Measurements from ENCODE around the gene GLRA1. TPM values are rescaled to one million over a fixed set of nuclear protein-coding genes. Genes with fewer than 3 reads are reported as not detected.

The GLRA1 gene
- total RNA-seq, 5 donors from 2014 or later (not counting 1 experiment from before 2014, with no cell fraction given), result not detected

DNA sequence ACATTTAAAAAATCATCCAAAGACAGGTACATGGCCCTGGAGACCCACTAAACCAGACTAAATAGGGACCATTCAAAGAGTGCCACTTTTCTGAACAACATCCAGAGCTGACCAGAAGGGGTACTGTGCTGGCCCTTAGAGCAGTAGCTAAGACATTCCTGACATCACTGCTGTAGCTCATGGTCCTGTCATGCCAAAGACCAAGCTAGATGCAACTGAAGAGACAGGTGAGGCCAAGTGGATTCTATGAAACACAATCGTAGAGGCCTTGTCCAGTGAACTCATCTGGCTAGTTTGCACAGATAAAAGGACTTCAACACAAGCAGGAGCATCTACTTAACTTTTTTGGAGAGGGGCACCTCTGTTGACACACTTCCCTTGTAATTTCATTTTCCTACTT, 109.6 kb downstream of the GLRA1 start:
- H3K27ac ChIP-seq (ENCODE audit: low read length), result no peak overlapping the region
- peaks cover 0 to 5% (median 4%) of the 10 kb centered on the region in 3 donors for H3K4me1 Mint-ChIP-seq
- no peaks in the 10 kb centered on the region for H3K4me1 ChIP-seq (ENCODE audit: control insufficient read depth in 1 of 2, extremely low read depth in 1 of 2, insufficient read depth in 2 of 2, low read length in 2 of 2)
- DNase-seq, result no peak
- H3K27me3 Mint-ChIP-seq, result no peaks in the 10 kb centered on the region
- ChIA-PET CTCF (interaction anchor here in 1 of 2 donors (1.2 kb wide), 1 partner anchor 327 kb away, joined by 4 read pairs; no protein-coding TSS in a partner anchor), POLR2A (no interaction called here)
- peaks cover 34% of the 10 kb centered on the region for H3K36me3 Mint-ChIP-seq
- H3K36me3 ChIP-seq (ENCODE audit: control insufficient read depth in 2 of 2, extremely low read depth in 1 of 2, insufficient read depth in 1 of 2, low read length in 1 of 2), result peaks cover 0 to 17% of the 10 kb centered on the region in 2 donors
- ATAC-seq (replicated peaks in 1 of 4), result no peak
- WGBS (ENCODE audit: insufficient coverage), result 100% methylated on average over 1 of the region's 1 CpG
- no peak overlapping the region for H3K4me3 Mint-ChIP-seq
- H3K27me3 ChIP-seq (replicated peaks in 1 of 2; ENCODE audit: control insufficient read depth in 2 of 2, extremely low read depth in 1 of 2, insufficient read depth in 2 of 2, low read length in 1 of 2), result no peaks in the 10 kb centered on the region
- no peaks in the 10 kb centered on the region for H3K9me3 ChIP-seq
- peaks cover 0 to 3% (median 0%) of the 10 kb centered on the region in 3 donors for H3K9me3 Mint-ChIP-seq
- H3K27ac Mint-ChIP-seq, result peak overlapping the region in 1 of 2 donors; percentile 9
- no peak overlapping the region for H3K4me3 ChIP-seq (ENCODE audit: control insufficient read depth in 1 of 2, extremely low read depth in 1 of 2, low read length in 1 of 2)

DNA sequence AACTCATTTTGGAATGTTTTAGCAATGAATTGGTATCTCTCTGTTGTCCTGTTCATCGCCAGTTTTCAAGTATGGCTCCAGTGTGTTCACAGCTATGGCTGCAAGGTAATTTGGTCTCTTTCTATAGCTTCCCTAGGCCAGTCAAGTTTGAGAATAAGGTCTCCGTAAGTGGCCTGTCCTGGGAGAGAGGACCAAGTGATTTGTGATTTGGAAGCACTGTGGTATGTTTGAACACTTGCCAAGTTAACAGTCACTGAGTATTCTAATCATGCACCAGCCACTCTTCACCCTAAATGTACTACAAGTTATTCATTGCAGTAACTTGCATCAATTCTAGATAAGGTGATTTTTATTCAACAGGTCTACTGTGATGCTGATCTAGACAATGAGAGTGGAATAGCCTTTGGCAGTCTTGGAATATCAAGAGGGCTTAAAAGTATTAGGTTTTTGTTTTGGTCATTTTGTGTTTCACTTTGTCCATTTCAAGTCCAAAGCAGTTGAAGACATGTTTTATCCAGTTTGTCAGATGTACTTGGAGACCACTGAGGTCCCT, 111.8 kb downstream of the GLRA1 start:
- H3K27me3 ChIP-seq (replicated peaks in 1 of 2; ENCODE audit: control insufficient read depth in 2 of 2, extremely low read depth in 1 of 2, insufficient read depth in 2 of 2, low read length in 1 of 2), result no peaks in the 10 kb centered on the region
- no peaks in the 10 kb centered on the region for H3K27me3 Mint-ChIP-seq
- no peak for ATAC-seq (replicated peaks in 1 of 4)
- H3K4me3 Mint-ChIP-seq, result no peak overlapping the region
- no peak overlapping the region for H3K4me3 ChIP-seq (ENCODE audit: control insufficient read depth in 1 of 2, extremely low read depth in 1 of 2, low read length in 1 of 2)
- peaks cover 50% of the 10 kb centered on the region for H3K36me3 Mint-ChIP-seq
- H3K27ac Mint-ChIP-seq, result peak overlapping the region in 1 of 2 donors; percentile 23
- peaks cover 0 to 30% of the 10 kb centered on the region in 2 donors for H3K36me3 ChIP-seq (ENCODE audit: control insufficient read depth in 2 of 2, extremely low read depth in 1 of 2, insufficient read depth in 1 of 2, low read length in 1 of 2)
- POLR2A ChIA-PET, result no interaction called here
- no peak overlapping the region for H3K27ac ChIP-seq (ENCODE audit: low read length)
- no peak for DNase-seq
- peaks cover 4 to 10% (median 4%) of the 10 kb centered on the region in 3 donors for H3K4me1 Mint-ChIP-seq
- no peaks in the 10 kb centered on the region for H3K9me3 ChIP-seq
- no peaks in the 10 kb centered on the region for H3K4me1 ChIP-seq (ENCODE audit: control insufficient read depth in 1 of 2, extremely low read depth in 1 of 2, insufficient read depth in 2 of 2, low read length in 2 of 2)
- WGBS (ENCODE audit: insufficient coverage), result 91% methylated on average over 1 of the region's 2 CpGs
- CTCF ChIA-PET, result no interaction called here
- H3K9me3 Mint-ChIP-seq, result peaks cover 0 to 3% (median 0%) of the 10 kb centered on the region in 3 donors

DNA sequence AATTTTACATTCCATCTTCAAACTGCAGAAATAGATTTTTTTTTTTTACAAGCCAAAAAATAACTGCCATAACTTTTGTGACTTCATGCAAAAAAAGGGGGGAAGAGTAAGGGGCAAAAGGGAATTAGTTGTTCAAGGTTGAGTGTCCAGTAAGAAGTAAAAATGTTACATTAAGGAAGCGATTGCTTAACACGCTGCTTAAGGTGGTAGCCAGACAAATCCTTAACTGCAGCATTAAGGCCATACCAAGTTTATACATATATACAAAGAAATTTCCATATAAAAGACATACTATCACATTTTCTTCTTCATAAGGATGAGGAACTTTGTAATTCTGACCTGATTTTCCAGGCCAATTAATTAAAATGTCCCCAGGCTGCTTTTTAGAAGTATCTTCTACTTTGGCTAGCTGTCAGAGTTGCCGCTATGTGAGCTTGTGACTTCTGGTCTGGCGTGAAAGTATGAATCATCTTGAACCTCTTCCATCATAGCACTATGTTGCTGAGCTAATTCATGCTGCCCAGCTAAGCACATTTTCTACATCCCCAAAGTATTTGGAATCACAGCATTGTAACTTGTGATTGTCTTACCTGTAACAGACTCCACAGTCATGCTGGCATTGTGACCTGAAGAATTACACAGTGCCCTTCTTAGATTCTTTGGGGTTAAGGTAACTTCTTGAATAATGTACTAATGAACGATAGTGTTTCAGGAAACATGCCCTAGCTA, 112.9 kb downstream of the GLRA1 start:
- no peaks in the 10 kb centered on the region for H3K9me3 ChIP-seq
- Mint-ChIP-seq H3K9me3 (peaks cover 0 to 3% (median 0%) of the 10 kb centered on the region in 3 donors), H3K27me3 (no peaks in the 10 kb centered on the region), H3K27ac (peak overlapping the region in 1 of 2 donors; percentile 24), H3K4me3 (no peak overlapping the region), H3K36me3 (peaks cover 53% of the 10 kb centered on the region), H3K4me1 (peaks cover 4 to 12% (median 5%) of the 10 kb centered on the region in 3 donors)
- peaks cover 0 to 34% of the 10 kb centered on the region in 2 donors for H3K36me3 ChIP-seq (ENCODE audit: control insufficient read depth in 2 of 2, extremely low read depth in 1 of 2, insufficient read depth in 1 of 2, low read length in 1 of 2)
- ChIA-PET CTCF (interaction anchor here (0.6 to 1.6 kb wide), 3 partner anchors 13 to 537 kb away, joined by 3 to 4 read pairs (median 3); no protein-coding TSS in a partner anchor), POLR2A (no interaction called here)
- ATAC-seq (replicated peaks in 1 of 4) (no peak), DNase-seq (no peak)
- H3K27ac ChIP-seq (ENCODE audit: low read length), result no peak overlapping the region
- H3K4me3 ChIP-seq (ENCODE audit: control insufficient read depth in 1 of 2, extremely low read depth in 1 of 2, low read length in 1 of 2), result no peak overlapping the region
- H3K4me1 ChIP-seq (ENCODE audit: control insufficient read depth in 1 of 2, extremely low read depth in 1 of 2, insufficient read depth in 2 of 2, low read length in 2 of 2), result no peaks in the 10 kb centered on the region
- H3K27me3 ChIP-seq (replicated peaks in 1 of 2; ENCODE audit: control insufficient read depth in 2 of 2, extremely low read depth in 1 of 2, insufficient read depth in 2 of 2, low read length in 1 of 2), result no peaks in the 10 kb centered on the region
- 60% methylated on average over 1 of the region's 5 CpGs for WGBS (ENCODE audit: insufficient coverage)

DNA sequence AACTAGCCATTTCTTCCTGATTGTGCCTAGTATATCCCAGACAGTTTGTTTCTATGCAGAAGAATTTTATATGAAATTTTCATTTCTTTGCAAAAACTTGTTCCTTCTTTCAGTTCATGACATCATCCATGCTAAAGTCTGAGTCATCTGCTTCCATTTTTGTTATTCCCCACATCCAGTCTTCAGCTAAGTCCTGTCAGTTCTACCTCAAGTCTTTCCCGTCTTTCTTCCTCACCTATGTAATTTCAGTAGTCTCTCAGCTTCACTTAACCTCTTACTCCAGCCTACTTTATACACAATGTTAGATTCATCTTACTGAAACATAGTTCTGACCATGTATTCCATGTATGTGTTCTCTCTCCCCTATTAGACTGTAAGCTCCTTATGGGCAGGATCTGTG, 113.8 kb downstream of the GLRA1 start:
- no peaks in the 10 kb centered on the region for H3K4me1 ChIP-seq (ENCODE audit: control insufficient read depth in 1 of 2, extremely low read depth in 1 of 2, insufficient read depth in 2 of 2, low read length in 2 of 2)
- ChIA-PET CTCF (interaction anchor here in 1 of 2 donors (1.6 kb wide), 1 partner anchor 12 kb away, joined by 3 read pairs; no protein-coding TSS in a partner anchor), POLR2A (no interaction called here)
- no peak for ATAC-seq (replicated peaks in 1 of 4)
- H3K27me3 Mint-ChIP-seq, result no peaks in the 10 kb centered on the region
- peaks cover 0 to 3% (median 0%) of the 10 kb centered on the region in 3 donors for H3K9me3 Mint-ChIP-seq
- no peak overlapping the region for H3K4me3 Mint-ChIP-seq
- H3K36me3 ChIP-seq (ENCODE audit: control insufficient read depth in 2 of 2, extremely low read depth in 1 of 2, insufficient read depth in 1 of 2, low read length in 1 of 2), result peaks cover 0 to 39% of the 10 kb centered on the region in 2 donors
- no peak overlapping the region for H3K4me3 ChIP-seq (ENCODE audit: control insufficient read depth in 1 of 2, extremely low read depth in 1 of 2, low read length in 1 of 2)
- H3K36me3 Mint-ChIP-seq, result peaks cover 56% of the 10 kb centered on the region
- no peaks in the 10 kb centered on the region for H3K9me3 ChIP-seq
- no peaks in the 10 kb centered on the region for H3K27me3 ChIP-seq (replicated peaks in 1 of 2; ENCODE audit: control insufficient read depth in 2 of 2, extremely low read depth in 1 of 2, insufficient read depth in 2 of 2, low read length in 1 of 2)
- no peak overlapping the region for H3K27ac Mint-ChIP-seq
- 75% methylated on average over 1 of the region's 1 CpG for WGBS (ENCODE audit: insufficient coverage)
- no peak for DNase-seq
- H3K27ac ChIP-seq (ENCODE audit: low read length), result no peak overlapping the region
- H3K4me1 Mint-ChIP-seq, result peaks cover 4 to 18% (median 9%) of the 10 kb centered on the region in 3 donors

DNA sequence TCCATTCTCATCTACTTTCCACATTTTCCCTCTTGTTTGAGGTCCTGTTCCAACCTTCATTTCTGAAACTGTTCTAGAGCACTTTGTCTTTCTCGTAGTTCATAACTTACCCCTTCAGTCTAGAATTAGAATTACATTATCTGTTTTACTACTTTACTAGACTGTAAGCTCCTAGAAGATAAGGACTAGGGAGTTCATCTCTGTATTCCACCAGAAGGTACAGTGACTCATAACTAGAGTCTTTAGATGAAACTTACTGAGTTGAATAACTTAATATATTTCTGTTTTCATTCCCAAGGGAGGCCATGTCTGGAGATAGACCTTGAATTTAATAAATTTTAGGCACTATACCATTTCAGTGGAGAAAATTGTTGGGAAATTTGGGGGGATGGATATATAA, 114.2 kb downstream of the GLRA1 start:
- POLR2A ChIA-PET, result no interaction called here
- DNase-seq (no peak), ATAC-seq (replicated peaks in 1 of 4) (no peak)
- H3K4me1 ChIP-seq (ENCODE audit: control insufficient read depth in 1 of 2, extremely low read depth in 1 of 2, insufficient read depth in 2 of 2, low read length in 2 of 2), result no peaks in the 10 kb centered on the region
- H3K27ac Mint-ChIP-seq, result no peak overlapping the region
- H3K9me3 Mint-ChIP-seq, result peaks cover 0 to 3% (median 0%) of the 10 kb centered on the region in 3 donors
- no peak overlapping the region for H3K4me3 Mint-ChIP-seq
- H3K4me1 Mint-ChIP-seq, result peaks cover 4 to 21% (median 12%) of the 10 kb centered on the region in 3 donors
- peaks cover 61% of the 10 kb centered on the region for H3K36me3 Mint-ChIP-seq
- no peaks in the 10 kb centered on the region for H3K27me3 ChIP-seq (replicated peaks in 1 of 2; ENCODE audit: control insufficient read depth in 2 of 2, extremely low read depth in 1 of 2, insufficient read depth in 2 of 2, low read length in 1 of 2)
- no CpG with 5 or more reads among the region's 1 CpG for WGBS (ENCODE audit: insufficient coverage)
- CTCF ChIA-PET, result no interaction called here
- H3K36me3 ChIP-seq (ENCODE audit: control insufficient read depth in 2 of 2, extremely low read depth in 1 of 2, insufficient read depth in 1 of 2, low read length in 1 of 2), result peaks cover 0 to 40% of the 10 kb centered on the region in 2 donors
- H3K9me3 ChIP-seq, result no peaks in the 10 kb centered on the region
- H3K4me3 ChIP-seq (ENCODE audit: control insufficient read depth in 1 of 2, extremely low read depth in 1 of 2, low read length in 1 of 2), result no peak overlapping the region
- no peaks in the 10 kb centered on the region for H3K27me3 Mint-ChIP-seq
- no peak overlapping the region for H3K27ac ChIP-seq (ENCODE audit: low read length)

DNA sequence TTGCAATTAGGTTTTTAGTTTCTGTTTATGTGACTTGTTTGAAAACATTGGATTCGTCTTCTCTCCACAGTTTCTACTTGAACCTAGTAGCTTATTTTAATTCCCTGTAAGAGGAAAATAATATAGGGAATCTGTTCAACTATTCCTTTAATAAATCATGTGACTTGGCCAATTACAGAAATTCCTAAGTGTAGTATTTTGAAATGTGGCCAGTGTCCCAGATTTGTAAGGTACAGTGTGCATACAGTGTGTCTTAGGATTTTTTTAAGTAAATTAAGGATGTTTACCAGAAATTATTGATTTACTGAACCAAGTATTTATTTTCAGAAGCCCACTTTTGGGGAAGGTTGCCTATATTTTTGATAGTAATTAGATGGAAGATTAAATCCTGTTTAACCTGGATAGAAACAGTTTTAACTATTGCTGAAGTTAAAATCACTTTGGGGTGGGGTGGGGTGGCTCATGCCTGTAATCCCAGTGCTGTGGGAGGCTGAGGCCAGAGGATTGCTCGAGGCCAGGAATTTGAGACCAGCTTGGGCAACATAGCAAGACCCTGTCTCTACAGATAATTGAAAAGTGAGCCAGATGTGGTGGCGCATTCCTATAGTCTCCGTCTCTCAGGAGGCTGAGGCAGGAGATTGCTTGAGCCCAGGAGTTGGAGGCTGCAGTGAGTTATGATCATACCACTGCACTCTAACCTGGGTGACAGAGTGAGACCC, 116.0 kb downstream of the GLRA1 start:
- ATAC-seq (replicated peaks in 1 of 4), result no peak
- no peak overlapping the region for H3K4me3 ChIP-seq (ENCODE audit: control insufficient read depth in 1 of 2, extremely low read depth in 1 of 2, low read length in 1 of 2)
- DNase-seq, result no peak

More for the DNA sequence above, 116.0 kb downstream of the GLRA1 start:
- ChIA-PET POLR2A (no interaction called here), CTCF (interaction anchor here in 1 of 2 donors (0.6 kb wide), 1 partner anchor 703 kb away, joined by 3 read pairs; no protein-coding TSS in a partner anchor)
- Mint-ChIP-seq H3K4me1 (peaks cover 0 to 28% (median 16%) of the 10 kb centered on the region in 3 donors), H3K27me3 (no peaks in the 10 kb centered on the region), H3K9me3 (peaks cover 0 to 3% (median 0%) of the 10 kb centered on the region in 3 donors), H3K36me3 (peaks cover 72% of the 10 kb centered on the region), H3K27ac (peak overlapping the region; percentile 22 to 43), H3K4me3 (no peak overlapping the region)
- Histone ChIP-seq H3K4me1 (ENCODE audit: control insufficient read depth in 1 of 2, extremely low read depth in 1 of 2, insufficient read depth in 2 of 2, low read length in 2 of 2) (no peaks in the 10 kb centered on the region), H3K27ac (ENCODE audit: low read length) (no peak overlapping the region), H3K27me3 (replicated peaks in 1 of 2; ENCODE audit: control insufficient read depth in 2 of 2, extremely low read depth in 1 of 2, insufficient read depth in 2 of 2, low read length in 1 of 2) (no peaks in the 10 kb centered on the region), H3K9me3 (no peaks in the 10 kb centered on the region), H3K36me3 (ENCODE audit: control insufficient read depth in 2 of 2, extremely low read depth in 1 of 2, insufficient read depth in 1 of 2, low read length in 1 of 2) (peaks cover 1 to 50% of the 10 kb centered on the region in 2 donors)
- WGBS (ENCODE audit: insufficient coverage), result 100% methylated on average over 1 of the region's 4 CpGs
